Measurements from ENCODE around the gene RAB11FIP4.
"Not testable (repeated sequence)": the region's sequence is repeated elsewhere in the genome, so short reads cannot be mapped to it uniquely, and the experiment has no call there.

Gene RAB11FIP4

GRCh38 chr17:31439716-31440115, 48.2 kb downstream of the RAB11FIP4 start:
- no peaks in the 10 kb centered on the region for H3K9me2 ChIP-seq (replicated peaks; ENCODE audit: low read depth, low read length)
- no peak overlapping the region for H3K9ac ChIP-seq (ENCODE audit: low read depth, low read length, poor library complexity, severe bottlenecking)
- H3K4me1 ChIP-seq (ENCODE audit: insufficient read depth, low read length, poor library complexity, severe bottlenecking): peaks cover 22% of the 10 kb centered on the region
- no peak overlapping the region for H3K4me2 ChIP-seq (ENCODE audit: low read depth, low read length, poor library complexity, severe bottlenecking)
- no peaks in the 10 kb centered on the region for H3K9me3 ChIP-seq (ENCODE audit: insufficient read depth, low read depth, low read length)
- 0 out of 2 replicates have a peak, but pooled peaks cover 7% of the 10 kb centered on the region for H3K79me2 ChIP-seq (ENCODE audit: insufficient read depth, low read length)
- no peaks in the 10 kb centered on the region for H3F3A ChIP-seq (ENCODE audit: low read depth)
- no peaks in the 10 kb centered on the region for H3K36me3 ChIP-seq (ENCODE audit: insufficient read depth, low read length)
- H2AFZ ChIP-seq (ENCODE audit: low read length): no peak overlapping the region
- TF ChIP-seq EZH2phosphoT487 (IDR thresholded peaks at IDR 0.05; ENCODE audit: borderline replicate concordance): no peak
- no peak for TF ChIP-seq CTCF (conservative IDR thresholded peaks at IDR 0.05; ENCODE audit: low read length)
- H3K27me3 ChIP-seq (ENCODE audit: insufficient read depth, low read length, poor library complexity, severe bottlenecking): no peaks in the 10 kb centered on the region
- H4K20me1 ChIP-seq (ENCODE audit: insufficient read depth, low read length, poor library complexity, severe bottlenecking): no peaks in the 10 kb centered on the region
- H3K4me3 ChIP-seq (ENCODE audit: low read length, poor library complexity, severe bottlenecking): no peak overlapping the region

GRCh38 chr17:31442276-31442675, 50.8 kb downstream of the RAB11FIP4 start:
- 0 out of 2 replicates have a peak, but pooled peaks cover 5% of the 10 kb centered on the region for H3K79me2 ChIP-seq (ENCODE audit: insufficient read depth, low read length)
- no peak for TF ChIP-seq EZH2phosphoT487 (IDR thresholded peaks at IDR 0.05; ENCODE audit: borderline replicate concordance)
- no peaks in the 10 kb centered on the region for H3F3A ChIP-seq (ENCODE audit: low read depth)
- no peaks in the 10 kb centered on the region for H3K36me3 ChIP-seq (ENCODE audit: insufficient read depth, low read length)
- H3K9me3 ChIP-seq (ENCODE audit: insufficient read depth, low read depth, low read length): no peaks in the 10 kb centered on the region
- H3K9me2 ChIP-seq (replicated peaks; ENCODE audit: low read depth, low read length): no peaks in the 10 kb centered on the region
- H3K4me1 ChIP-seq (ENCODE audit: insufficient read depth, low read length, poor library complexity, severe bottlenecking): peaks cover 7% of the 10 kb centered on the region
- no peak overlapping the region for H3K4me2 ChIP-seq (ENCODE audit: low read depth, low read length, poor library complexity, severe bottlenecking)
- H2AFZ ChIP-seq (ENCODE audit: low read length): no peak overlapping the region
- H4K20me1 ChIP-seq (ENCODE audit: insufficient read depth, low read length, poor library complexity, severe bottlenecking): no peaks in the 10 kb centered on the region
- no peaks in the 10 kb centered on the region for H3K27me3 ChIP-seq (ENCODE audit: insufficient read depth, low read length, poor library complexity, severe bottlenecking)
- no peak overlapping the region for H3K4me3 ChIP-seq (ENCODE audit: low read length, poor library complexity, severe bottlenecking)
- H3K9ac ChIP-seq (ENCODE audit: low read depth, low read length, poor library complexity, severe bottlenecking): no peak overlapping the region

- H3K4me2 ChIP-seq (ENCODE audit: low read depth, low read length, poor library complexity, severe bottlenecking); H3K79me2 ChIP-seq (ENCODE audit: insufficient read depth, low read length); H3K4me1 ChIP-seq (ENCODE audit: insufficient read depth, low read length, poor library complexity, severe bottlenecking); H3K9ac ChIP-seq (ENCODE audit: low read depth, low read length, poor library complexity, severe bottlenecking); H4K20me1 ChIP-seq (ENCODE audit: insufficient read depth, low read length, poor library complexity, severe bottlenecking); H2AFZ ChIP-seq (ENCODE audit: low read length); H3K27me3 ChIP-seq (ENCODE audit: insufficient read depth, low read length, poor library complexity, severe bottlenecking); H3F3A ChIP-seq (ENCODE audit: low read depth); H3K36me3 ChIP-seq (ENCODE audit: insufficient read depth, low read length); H3K9me3 ChIP-seq (ENCODE audit: insufficient read depth, low read depth, low read length); H3K9me2 ChIP-seq (replicated peaks; ENCODE audit: low read depth, low read length); H3K4me3 ChIP-seq (ENCODE audit: low read length, poor library complexity, severe bottlenecking): not testable (repeated sequence)
Measured at GRCh38 chr17:31442856-31443255, 51.4 kb downstream of the RAB11FIP4 start.

GRCh38 chr17:31443386-31443785, 51.9 kb downstream of the RAB11FIP4 start:
- H3K36me3 ChIP-seq (ENCODE audit: insufficient read depth, low read length): no peaks in the 10 kb centered on the region
- no peaks in the 10 kb centered on the region for H3K4me1 ChIP-seq (ENCODE audit: insufficient read depth, low read length, poor library complexity, severe bottlenecking)
- H3K4me3 ChIP-seq (ENCODE audit: low read length, poor library complexity, severe bottlenecking): no peak overlapping the region
- H3K4me2 ChIP-seq (ENCODE audit: low read depth, low read length, poor library complexity, severe bottlenecking): no peak overlapping the region
- no peaks in the 10 kb centered on the region for H3K9me2 ChIP-seq (replicated peaks; ENCODE audit: low read depth, low read length)
- 0 out of 2 replicates have a peak, but pooled peaks cover 3% of the 10 kb centered on the region for H3K79me2 ChIP-seq (ENCODE audit: insufficient read depth, low read length)
- H3K9me3 ChIP-seq (ENCODE audit: insufficient read depth, low read depth, low read length): no peaks in the 10 kb centered on the region
- no peaks in the 10 kb centered on the region for H3K27me3 ChIP-seq (ENCODE audit: insufficient read depth, low read length, poor library complexity, severe bottlenecking)
- H3F3A ChIP-seq (ENCODE audit: low read depth): no peaks in the 10 kb centered on the region
- TF ChIP-seq CTCF (conservative IDR thresholded peaks at IDR 0.05; ENCODE audit: low read length) (no peak), EZH2phosphoT487 (IDR thresholded peaks at IDR 0.05; ENCODE audit: borderline replicate concordance) (no peak)
- no peak overlapping the region for H2AFZ ChIP-seq (ENCODE audit: low read length)
- H4K20me1 ChIP-seq (ENCODE audit: insufficient read depth, low read length, poor library complexity, severe bottlenecking): no peaks in the 10 kb centered on the region
- no peak overlapping the region for H3K9ac ChIP-seq (ENCODE audit: low read depth, low read length, poor library complexity, severe bottlenecking)
